GM18498 (cell line): Measurements from ENCODE around the gene PCDHA12.
"Not testable (repeated sequence)": the region's sequence is repeated elsewhere in the genome, so short reads cannot be mapped to it uniquely, and the experiment has no call there.

ENCODE experiments used
- ATAC-seq: cut with Tn5 transposase; IDR thresholded peaks from one replicate; pipeline ENCODE4 v1.9.1; 2021; ENCODE audit warnings: mild to moderate bottlenecking, moderate library complexity; ENCODE audit not compliant: unreplicated experiment

Gene PCDHA12, protein sequence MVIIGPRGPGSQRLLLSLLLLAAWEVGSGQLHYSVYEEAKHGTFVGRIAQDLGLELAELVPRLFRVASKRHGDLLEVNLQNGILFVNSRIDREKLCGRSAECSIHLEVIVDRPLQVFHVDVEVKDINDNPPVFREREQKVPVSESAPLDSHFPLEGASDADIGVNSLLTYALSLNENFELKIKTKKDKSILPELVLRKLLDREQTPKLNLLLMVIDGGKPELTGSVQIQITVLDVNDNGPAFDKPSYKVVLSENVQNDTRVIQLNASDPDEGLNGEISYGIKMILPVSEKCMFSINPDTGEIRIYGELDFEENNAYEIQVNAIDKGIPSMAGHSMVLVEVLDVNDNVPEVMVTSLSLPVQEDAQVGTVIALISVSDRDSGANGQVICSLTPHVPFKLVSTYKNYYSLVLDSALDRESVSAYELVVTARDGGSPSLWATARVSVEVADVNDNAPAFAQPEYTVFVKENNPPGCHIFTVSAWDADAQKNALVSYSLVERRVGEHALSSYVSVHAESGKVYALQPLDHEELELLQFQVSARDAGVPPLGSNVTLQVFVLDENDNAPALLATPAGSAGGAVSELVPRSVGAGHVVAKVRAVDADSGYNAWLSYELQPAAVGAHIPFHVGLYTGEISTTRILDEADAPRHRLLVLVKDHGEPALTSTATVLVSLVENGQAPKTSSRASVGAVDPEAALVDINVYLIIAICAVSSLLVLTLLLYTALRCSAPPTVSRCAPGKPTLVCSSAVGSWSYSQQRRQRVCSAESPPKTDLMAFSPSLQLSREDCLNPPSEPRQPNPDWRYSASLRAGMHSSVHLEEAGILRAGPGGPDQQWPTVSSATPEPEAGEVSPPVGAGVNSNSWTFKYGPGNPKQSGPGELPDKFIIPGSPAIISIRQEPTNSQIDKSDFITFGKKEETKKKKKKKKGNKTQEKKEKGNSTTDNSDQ

DNA sequence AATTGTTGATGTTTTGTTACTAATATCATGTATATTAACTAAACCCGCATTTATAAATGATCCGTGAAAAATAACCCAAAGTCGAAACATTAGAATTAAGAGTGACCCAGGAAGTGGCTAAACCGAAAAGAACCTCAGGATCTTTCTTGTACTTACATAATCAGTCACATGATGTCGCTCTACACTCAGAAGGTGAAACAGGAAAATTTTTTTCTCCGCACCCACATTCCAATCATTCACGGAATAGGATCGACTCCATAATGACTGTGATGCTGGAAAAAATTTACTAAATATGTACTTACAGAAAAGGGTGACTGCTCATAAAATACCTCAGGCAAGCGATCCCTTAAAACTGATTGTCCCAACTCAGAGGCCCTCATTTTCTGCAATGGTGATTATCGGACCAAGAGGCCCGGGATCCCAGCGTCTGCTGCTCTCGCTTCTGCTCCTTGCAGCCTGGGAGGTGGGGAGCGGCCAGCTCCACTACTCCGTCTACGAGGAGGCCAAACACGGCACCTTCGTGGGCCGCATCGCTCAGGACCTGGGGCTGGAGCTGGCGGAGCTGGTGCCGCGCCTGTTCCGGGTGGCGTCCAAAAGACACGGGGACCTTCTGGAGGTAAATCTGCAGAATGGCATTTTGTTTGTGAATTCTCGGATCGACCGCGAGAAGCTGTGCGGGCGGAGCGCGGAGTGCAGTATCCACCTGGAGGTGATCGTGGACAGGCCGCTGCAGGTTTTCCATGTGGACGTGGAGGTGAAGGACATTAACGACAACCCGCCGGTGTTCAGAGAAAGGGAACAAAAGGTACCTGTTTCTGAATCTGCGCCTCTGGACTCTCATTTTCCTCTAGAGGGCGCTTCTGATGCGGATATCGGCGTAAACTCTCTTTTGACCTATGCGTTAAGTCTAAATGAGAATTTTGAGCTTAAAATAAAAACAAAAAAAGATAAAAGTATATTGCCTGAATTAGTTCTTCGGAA, at the start of gene PCDHA12:
Gene PCDHA12, plus strand, starts transcription at position 224 of the 981 bp plus-strand sequence. Its CDS starts 165 bp downstream, at position 389.
- ATAC-seq: no peak

DNA sequence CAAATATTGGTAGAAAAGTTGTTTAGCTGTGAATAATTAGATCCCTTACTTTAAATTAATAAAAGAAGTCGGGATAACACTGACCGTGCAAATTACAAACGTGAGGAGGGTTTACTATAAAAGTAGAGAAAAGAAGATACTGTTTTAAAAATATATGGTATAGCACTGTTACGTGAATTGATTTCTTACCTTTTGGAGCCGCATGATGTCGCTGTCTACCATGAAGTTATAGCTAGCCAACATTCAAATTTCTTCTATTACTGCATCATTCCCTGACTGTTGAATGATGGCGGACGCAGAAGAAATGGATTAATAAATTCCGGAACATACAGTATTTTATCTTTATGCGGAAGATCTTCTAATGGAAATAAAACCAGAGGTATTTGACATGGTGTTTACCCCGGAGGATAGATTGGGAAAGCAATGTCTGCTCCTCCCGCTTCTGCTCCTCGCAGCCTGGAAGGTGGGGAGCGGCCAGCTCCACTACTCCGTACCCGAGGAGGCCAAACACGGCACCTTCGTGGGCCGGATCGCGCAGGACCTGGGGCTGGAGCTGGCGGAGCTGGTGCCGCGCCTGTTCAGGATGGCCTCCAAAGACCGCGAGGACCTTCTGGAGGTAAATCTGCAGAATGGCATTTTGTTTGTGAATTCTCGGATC, 47.3 kb upstream of the PCDHA12 start, which contains the start of gene PCDHA6:
Gene PCDHA6, plus strand, starts transcription at position 257 of the 658 bp plus-strand sequence. Its CDS starts 132 bp downstream, at position 389.
- ATAC-seq: no peak

DNA sequence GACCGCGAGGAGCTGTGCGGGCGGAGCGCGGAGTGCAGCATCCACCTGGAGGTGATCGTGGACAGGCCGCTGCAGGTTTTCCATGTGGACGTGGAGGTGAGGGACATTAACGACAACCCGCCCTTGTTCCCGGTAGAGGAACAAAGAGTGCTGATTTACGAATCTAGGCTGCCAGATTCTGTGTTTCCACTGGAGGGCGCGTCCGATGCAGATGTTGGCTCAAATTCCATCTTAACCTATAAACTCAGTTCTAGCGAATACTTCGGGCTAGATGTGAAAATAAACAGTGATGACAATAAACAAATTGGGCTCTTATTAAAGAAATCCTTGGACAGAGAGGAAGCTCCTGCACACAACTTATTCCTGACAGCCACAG, 46.8 kb upstream of the PCDHA12 start:
- no peak for ATAC-seq

DNA sequence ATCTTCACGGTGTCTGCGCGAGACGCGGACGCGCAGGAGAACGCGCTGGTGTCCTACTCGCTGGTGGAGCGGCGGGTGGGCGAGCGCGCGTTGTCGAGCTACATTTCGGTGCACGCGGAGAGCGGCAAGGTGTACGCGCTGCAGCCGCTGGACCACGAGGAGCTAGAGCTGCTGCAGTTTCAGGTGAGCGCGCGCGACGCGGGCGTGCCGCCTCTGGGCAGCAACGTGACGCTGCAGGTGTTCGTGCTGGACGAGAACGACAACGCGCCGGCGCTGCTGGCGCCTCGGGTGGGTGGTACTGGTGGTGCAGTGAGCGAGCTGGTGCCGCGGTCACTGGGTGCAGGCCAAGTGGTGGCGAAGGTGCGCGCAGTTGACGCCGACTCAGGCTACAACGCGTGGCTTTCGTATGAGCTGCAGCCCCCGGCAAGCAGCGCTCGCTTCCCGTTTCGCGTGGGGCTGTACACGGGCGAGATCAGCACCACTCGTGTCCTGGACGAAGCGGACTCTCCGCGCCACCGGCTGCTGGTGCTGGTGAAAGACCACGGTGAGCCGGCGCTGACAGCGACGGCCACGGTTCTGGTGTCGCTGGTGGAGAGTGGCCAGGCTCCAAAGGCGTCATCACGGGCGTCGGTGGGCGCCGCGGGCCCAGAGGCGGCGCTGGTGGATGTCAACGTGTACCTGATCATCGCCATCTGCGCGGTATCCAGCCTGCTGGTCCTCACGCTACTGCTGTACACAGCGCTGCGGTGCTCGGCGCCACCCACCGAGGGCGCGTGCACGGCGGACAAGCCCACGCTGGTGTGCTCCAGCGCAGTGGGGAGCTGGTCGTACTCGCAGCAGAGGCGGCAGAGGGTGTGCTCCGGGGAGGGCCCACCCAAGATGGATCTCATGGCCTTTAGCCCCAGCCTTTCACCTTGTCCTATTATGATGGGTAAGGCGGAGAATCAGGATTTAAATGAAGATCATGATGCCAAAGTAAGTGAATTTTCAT, 45.3 kb upstream of the PCDHA12 start:
- ATAC-seq: not testable (repeated sequence)

DNA sequence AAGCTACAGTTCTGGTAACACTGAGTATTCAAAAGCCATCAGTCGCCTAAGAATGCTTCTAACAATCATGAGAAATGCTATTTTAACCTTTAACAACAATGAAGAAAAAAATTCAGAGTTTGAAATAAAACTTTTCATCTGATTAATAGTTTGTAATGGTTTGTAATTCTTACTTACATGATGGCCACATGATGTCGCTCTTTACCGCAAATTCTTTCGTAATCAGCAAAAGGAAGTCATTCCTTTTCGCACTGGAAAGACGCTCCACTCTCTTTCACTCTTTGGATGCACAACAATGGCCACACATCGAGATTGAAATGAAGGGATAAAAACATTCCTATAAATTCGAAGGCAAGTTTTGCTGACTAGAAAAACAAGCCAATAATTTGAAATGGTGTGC, 41.1 kb upstream of the PCDHA12 start, which contains the start of gene PCDHA7:
Gene PCDHA7, plus strand, starts transcription at position 277 of the 400 bp plus-strand sequence. Its CDS starts 115 bp downstream, at position 392.
- no peak for ATAC-seq

DNA sequence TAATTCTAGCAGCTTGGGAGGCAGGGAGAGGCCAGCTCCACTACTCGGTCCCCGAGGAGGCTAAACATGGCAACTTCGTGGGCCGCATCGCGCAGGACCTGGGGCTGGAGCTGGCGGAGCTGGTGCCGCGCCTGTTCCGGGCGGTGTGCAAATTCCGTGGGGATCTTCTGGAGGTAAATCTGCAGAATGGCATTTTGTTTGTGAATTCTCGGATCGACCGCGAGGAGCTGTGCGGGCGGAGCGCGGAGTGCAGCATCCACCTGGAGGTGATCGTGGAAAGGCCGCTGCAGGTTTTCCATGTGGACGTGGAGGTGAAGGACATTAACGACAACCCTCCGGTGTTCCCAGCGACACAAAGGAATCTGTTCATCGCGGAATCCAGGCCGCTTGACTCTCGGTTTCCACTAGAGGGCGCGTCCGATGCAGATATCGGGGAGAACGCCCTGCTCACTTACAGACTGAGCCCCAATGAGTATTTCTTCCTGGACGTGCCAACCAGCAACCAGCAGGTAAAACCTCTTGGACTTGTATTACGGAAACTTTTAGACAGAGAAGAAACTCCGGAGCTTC, 40.6 kb upstream of the PCDHA12 start:
- not testable (repeated sequence) for ATAC-seq

DNA sequence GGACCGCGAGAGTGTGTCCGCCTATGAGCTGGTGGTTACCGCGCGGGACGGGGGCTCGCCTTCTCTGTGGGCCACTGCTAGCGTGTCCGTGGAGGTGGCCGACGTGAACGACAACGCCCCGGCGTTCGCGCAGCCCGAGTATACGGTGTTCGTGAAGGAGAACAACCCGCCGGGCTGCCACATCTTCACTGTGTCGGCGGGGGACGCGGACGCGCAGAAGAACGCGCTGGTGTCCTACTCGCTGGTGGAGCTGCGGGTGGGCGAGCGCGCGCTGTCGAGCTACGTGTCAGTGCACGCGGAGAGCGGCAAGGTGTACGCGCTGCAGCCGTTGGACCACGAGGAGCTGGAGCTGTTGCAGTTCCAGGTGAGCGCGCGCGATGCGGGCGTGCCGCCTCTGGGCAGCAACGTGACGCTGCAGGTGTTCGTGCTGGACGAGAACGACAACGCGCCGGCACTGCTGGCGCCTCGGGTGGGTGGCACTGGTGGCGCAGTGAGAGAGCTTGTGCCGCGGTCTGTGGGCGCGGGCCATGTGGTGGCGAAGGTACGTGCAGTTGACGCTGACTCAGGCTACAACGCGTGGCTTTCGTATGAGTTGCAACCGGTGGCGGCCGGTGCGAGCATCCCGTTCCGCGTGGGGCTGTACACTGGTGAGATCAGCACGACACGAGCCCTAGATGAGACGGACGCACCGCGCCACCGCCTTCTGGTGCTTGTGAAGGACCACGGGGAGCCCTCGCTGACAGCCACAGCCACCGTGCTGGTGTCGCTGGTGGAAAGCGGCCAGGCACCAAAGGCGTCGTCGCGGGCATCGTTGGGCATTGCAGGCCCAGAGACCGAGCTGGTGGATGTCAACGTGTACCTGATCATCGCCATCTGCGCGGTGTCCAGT, 39.2 kb upstream of the PCDHA12 start:
- no peak for ATAC-seq

DNA sequence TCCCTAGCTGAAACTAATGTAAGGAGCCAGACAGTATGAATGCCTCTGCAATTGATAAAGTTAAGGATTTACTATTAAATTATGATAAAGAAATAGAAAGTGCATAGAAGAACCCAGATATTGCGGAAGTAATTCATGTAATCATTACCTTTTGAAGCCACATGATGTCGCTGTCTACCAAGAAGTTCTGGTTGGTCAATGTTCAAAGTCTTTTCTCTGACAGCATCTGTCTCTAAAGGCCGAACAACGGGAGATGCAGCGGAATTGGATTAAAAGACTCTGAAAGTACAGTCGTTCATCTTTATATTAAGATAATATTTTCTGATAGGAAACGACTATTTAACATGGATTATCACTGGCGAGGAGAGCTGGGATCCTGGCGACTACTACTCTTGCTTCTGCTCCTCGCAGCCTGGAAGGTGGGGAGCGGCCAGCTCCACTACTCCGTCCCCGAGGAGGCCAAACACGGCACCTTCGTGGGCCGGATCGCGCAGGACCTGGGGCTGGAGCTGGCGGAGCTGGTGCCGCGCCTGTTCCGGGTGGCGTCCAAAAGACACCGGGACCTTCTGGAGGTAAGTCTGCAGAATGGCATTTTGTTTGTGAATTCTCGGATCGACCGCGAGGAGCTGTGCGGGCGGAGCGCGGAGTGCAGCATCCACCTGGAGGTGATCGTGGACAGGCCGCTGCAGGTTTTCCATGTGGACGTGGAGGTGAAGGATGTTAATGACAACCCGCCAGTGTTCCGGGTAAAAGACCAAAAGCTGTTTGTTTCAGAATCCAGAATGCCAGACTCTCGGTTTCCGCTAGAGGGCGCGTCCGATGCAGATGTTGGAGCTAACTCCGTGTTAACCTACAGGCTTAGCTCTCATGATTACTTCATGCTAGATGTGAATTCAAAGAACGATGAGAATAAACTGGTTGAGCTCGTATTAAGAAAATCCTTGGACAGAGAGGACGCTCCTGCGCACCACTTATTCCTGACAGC, 33.8 kb upstream of the PCDHA12 start, which contains the start of gene PCDHA8:
Gene PCDHA8, plus strand, starts transcription at position 210 of the 985 bp plus-strand sequence. Its CDS starts 135 bp downstream, at position 345.
- no peak for ATAC-seq

DNA sequence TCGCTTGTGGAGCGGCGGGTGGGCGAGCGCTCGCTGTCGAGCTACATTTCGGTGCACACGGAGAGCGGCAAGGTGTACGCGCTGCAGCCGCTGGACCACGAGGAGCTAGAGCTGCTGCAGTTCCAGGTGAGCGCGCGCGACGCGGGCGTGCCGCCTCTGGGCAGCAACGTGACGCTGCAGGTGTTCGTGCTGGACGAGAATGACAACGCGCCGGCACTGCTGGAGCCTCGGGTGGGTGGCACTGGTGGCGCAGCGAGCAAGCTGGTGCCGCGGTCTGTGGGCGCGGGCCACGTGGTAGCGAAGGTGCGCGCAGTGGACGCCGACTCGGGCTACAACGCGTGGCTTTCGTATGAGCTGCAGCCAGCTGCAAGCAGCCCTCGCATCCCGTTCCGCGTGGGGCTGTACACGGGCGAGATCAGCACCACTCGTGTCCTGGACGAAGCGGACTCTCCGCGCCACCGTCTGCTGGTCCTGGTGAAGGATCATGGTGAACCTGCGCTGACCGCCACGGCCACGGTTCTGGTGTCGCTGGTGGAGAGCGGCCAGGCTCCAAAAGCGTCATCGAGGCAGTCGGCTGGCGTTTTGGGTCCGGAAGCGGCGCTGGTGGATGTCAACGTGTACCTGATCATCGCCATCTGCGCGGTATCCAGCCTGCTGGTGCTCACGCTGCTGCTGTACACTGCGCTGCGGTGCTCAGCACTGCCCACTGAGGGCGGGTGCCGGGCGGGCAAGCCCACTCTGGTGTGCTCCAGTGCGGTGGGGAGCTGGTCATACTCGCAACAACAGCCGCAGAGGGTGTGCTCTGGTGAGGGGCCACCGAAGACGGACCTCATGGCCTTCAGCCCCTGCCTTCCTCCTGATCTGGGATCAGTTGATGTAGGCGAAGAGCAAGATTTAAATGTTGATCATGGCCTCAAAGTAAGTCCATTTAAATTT, 32.0 kb upstream of the PCDHA12 start:
- no peak for ATAC-seq

DNA sequence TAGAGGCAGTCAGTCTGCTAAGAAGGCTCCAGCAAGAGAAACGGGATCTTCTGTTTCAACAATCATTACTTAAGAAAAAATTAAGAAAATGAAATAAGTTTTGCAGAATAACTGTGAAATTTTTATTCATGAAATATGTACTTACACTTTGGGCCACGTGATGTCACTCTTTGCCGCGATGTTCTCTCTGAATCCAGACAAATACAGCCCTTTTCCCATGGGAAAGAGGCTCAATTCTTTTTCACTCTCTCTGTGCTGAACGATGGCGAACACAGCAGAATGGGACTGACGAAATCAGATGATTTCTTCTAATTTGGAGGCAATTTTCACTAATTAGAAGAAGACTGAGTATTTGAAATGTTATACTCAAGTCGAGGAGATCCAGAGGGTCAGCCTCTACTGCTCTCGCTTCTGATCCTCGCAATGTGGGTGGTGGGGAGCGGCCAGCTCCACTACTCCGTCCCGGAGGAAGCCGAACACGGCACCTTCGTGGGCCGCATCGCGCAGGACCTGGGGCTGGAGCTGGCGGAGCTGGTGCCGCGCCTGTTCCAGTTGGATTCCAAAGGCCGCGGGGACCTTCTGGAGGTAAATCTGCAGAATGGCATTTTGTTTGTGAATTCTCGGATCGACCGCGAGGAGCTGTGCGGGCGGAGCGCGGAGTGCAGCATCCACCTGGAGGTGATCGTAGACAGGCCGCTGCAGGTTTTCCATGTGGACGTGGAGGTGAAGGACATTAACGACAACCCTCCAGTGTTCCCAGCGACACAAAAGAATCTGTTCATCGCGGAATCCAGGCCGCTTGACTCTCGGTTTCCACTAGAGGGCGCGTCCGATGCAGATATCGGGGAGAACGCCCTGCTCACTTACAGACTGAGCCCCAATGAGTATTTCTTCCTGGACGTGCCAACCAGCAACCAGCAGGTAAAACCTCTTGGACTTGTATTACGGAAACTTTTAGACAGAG, 26.7 kb upstream of the PCDHA12 start, which contains the start of gene PCDHA9:
Gene PCDHA9, plus strand, starts transcription at position 244 of the 964 bp plus-strand sequence. Its CDS starts 114 bp downstream, at position 358.
- not testable (repeated sequence) for ATAC-seq

DNA sequence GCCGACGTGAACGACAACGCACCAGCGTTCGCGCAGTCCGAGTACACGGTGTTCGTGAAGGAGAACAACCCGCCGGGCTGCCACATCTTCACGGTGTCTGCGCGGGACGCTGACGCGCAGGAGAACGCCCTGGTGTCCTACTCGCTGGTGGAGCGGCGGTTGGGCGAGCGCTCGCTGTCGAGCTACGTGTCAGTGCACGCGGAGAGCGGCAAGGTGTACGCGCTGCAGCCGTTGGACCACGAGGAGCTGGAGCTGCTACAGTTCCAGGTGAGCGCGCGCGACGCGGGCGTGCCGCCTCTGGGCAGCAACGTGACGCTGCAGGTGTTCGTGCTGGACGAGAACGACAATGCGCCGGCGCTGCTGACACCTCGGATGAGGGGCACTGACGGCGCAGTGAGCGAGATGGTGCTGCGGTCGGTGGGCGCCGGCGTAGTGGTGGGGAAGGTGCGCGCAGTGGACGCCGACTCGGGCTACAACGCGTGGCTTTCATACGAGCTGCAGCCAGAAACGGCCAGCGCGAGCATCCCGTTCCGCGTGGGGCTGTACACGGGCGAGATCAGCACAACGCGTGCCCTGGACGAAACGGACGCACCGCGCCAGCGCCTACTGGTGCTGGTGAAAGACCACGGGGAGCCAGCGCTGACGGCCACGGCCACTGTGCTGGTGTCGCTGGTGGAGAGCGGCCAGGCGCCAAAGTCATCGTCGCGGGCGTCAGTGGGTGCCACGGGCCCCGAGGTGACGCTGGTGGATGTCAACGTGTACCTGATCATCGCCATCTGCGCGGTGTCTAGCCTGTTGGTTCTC, 25.1 kb upstream of the PCDHA12 start:
- not testable (repeated sequence) for ATAC-seq
